Measurements from ENCODE around the gene MRPL20.
"Not testable (repeated sequence)": the region's sequence is repeated elsewhere in the genome, so short reads cannot be mapped to it uniquely, and the experiment has no call there.

The MRPL20 gene

DNA sequence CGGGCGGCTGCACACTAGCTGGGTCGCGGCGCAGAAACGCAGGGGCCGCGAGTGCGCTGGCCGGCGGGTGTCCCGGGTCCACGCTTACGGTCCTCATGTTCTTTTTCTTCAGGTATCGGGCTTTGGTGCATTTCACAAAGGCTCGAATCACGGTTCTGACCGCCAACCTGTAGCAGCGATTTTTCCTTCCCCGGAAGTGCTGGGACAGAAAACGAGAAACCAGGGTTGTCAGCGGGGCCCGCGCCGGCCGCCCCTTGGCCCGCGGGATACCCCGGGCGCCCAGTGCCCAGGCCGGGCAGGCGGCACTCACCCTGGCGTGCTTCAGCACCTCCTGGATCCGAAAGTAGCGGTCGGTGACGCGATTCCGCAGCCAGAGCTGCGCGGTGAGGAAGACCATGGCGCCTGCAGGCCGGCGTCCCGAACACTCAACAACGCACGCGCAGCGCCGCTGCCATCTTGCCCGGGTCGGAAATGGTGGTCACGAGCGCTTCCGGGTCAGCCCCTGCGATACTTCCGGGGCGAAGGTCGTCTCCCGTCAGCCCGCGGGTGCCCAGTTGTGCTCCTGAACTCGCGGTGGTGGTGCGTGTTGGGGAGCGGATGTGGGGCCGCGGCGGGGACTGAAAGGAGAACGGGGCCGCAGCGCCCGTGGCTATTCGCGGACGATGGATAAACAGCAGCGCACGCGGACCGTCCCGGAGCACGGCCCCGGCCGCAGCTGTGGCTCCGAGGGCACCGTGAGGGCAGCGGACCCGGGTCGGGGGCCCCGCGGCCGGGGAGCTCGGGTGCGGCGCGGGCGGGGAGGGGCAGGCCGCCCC is at the start of gene MRPL20:
TSS of gene MRPL20 (minus strand) at position 473 of the 815 bp plus-strand sequence. CDS start at position 397, 76 bp downstream.
- peak; percentile 98 for DNase-seq (ENCODE audit: low spot score)

DNA sequence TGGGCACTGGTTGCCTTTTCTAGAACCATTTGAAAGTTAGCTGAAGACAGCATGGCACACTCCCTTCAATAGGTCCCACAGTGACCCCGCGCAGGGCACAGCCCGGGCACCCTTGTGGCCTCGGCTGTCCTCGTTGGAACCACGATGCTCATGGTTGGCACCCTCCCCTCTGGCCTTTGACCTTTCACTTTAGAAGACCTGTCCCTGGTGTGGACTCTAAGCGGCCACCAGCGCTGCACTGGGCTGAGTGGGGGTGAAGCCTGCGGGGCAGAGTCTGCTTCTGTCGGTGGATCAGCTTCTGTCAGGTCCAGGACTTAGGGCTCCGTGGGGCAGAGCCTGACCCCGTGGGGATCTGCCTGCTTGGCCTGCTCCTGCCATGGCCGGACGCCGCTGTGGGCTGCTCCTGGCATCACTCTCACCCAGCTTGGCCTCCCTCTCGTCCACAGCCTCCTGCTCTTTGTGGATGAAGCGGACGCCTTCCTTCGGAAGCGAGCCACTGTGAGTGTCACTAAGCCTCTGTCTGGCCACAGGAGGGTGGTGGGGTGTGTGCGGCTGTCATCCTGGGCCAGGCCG is 49.7 kb upstream of the MRPL20 start:
- peak; percentile 2 for DNase-seq (ENCODE audit: low spot score)

DNA sequence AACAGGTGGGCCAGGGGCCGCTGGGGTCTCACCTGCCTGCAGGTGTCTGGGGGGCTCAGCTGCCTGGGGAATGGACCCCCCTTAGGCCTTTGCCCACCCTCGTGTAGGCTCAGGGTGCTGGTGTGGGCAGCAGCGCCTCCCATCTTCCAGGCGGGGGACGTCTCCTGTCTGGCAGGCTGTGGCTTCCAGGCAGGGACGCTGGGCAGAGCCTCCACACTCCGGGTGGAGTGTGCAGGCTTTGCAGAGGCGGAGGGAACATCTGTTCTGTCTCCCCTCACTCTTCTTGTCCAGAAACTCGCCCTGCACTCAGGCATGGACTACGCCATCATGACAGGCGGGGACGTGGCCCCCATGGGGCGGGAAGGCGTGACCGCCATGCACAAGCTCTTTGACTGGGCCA is 48.8 kb upstream of the MRPL20 start:
- DNase-seq (ENCODE audit: low spot score) = not testable (repeated sequence)

DNA sequence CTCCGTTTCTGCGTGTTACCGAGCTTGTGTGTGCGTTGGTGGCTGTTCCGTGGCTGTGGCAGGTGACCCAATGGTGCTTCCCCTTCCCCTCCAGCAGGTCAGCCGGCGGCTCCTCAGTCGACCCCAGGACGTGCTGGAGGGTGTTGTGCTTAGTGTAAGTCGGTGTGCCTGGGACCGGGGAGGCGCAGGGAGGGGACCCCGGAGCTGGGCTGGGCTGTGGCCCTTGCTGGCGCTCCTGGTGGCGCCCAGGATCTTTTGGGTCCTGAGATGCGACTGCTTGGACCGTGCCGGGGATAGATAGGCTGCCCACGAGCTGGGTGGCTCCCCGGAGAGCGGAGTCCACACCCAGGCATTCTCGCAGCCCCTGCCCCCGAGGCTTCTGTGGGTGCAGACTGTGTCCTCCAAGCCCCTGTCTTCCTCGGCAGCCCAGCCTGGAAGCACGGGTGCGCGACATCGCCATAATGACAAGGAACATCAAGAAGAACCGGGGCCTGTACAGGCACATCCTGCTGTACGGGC is 48.3 kb upstream of the MRPL20 start:
- DNase-seq (ENCODE audit: low spot score) = no peak

DNA sequence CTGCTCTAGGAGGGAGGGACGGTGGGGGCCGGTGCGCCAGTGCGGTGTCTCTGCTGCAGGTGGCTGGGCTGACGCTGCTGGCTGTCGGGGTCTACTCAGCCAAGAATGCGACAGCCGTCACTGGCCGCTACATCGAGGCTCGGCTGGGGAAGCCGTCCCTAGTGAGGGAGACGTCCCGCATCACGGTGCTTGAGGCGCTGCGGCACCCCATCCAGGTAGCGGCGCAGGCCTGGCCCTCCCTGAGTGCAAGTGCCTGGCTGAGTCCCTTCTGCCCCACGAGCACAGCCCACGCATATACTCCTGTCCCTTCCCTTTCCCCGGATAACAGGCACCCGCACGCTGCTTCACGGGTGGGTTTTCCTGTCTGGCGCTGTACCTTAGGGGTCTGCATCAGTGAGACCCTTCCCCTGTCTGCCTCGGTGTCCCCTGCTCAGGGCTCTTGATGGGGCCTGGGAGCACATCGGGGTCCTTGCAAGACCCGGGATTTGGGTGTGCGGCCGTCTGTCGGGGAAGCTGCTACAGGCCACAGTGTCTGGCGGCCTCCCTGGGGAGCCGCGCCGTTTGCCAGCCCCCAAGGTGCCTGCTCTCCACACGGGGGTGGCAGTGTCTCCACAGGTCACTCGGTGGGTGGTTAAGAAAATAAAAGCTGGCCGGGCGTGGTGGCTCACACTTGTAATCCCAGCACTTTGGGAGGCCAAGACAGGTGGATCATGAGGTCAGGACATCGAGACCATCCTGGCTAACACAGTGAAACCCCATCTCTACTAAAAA is 47.4 kb upstream of the MRPL20 start:
- DNase-seq (ENCODE audit: low spot score) = not testable (repeated sequence)

DNA sequence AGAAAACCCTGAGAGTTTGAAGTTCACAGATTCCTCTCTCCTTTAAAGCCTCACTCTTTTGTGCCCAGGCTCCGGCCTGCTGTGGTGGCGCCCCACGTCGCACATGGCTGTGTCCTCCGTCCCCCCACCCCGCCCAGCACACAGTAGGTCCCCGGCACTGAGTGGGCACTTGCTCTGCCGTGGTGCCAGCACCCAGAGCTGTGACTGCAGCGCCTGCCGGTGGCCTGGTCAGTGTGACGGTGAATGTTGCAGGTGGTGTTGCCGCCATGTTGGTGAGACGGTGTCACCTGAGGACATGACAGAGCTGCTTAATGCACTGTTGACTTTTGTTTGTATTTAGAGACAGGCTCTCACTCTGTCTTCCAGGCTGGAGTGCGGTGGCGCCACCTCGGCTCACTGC is 45.8 kb upstream of the MRPL20 start:
- DNase-seq (ENCODE audit: low spot score) = no peak

DNA sequence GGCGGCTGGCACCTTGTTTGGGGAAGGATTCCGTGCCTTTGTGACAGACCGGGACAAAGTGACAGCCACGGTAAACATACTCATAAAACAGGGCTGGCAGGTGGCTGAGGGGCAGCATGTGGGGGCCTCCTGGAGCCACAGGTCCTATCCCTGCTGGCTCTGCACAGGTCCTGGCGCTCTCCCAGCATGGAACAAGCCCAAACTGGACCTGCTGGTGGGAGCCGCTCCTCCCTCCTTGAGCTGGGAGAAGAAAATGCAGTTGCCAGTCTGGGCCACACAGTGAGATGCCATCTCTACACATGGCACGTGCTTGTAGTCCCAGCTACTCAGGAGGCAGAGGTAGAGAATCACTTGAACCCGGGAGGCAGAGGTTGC is 45.3 kb upstream of the MRPL20 start:
- not testable (repeated sequence) for DNase-seq (ENCODE audit: low spot score)

DNA sequence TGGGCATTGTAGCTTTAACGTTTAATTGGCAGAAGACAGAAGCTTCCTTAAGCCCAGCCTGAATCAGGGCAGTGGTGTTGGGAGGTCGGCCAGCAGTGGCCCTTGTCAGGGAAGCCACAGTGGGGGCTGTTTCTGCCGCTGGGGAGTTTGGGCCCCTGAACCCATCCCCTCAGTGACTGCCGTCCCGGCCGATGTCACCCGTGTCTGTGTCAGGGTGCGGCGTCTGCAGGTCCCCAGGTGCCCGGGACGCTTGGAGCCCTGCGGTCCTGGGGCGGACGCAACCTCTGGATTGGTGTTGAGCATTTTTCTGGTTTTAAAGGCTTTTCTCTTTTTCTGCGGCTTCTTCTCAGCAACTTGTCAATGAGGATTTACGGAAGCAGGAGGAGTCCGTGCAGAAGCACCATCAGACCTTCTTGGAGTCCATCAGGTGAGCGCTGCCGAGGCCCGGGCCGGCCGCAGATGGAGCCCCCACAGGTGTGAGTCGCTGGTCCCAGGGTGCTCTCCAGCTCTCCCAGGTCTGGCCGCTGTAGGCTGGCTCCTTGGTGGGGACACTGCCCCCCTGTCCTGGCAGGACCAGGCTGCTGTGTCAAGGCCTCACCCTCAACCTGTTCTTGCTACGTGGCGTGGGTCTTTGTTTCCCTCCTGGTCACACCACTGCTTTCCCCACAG is 44.7 kb upstream of the MRPL20 start:
- peak; percentile 5 for DNase-seq (ENCODE audit: low spot score)

DNA sequence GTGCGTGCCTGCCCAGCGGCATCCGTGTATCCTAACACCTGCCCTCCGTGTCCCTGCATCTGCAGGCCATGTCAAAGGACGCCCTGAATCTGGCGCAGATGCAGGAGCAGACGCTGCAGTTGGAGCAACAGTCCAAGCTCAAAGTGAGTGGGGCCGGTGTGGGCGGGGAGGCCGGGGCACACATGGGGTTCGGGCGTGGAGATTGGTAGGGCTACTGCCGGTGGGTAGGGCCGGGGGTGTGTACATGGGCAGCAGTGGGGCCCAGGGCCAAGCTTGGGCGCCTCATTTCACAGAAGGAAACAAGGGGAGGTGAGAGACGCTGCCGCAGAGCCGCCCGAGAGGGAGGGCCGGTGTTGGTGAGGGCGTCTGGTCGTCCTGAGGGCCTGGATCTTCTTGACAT is 43.5 kb upstream of the MRPL20 start:
- not testable (repeated sequence) for DNase-seq (ENCODE audit: low spot score)

DNA sequence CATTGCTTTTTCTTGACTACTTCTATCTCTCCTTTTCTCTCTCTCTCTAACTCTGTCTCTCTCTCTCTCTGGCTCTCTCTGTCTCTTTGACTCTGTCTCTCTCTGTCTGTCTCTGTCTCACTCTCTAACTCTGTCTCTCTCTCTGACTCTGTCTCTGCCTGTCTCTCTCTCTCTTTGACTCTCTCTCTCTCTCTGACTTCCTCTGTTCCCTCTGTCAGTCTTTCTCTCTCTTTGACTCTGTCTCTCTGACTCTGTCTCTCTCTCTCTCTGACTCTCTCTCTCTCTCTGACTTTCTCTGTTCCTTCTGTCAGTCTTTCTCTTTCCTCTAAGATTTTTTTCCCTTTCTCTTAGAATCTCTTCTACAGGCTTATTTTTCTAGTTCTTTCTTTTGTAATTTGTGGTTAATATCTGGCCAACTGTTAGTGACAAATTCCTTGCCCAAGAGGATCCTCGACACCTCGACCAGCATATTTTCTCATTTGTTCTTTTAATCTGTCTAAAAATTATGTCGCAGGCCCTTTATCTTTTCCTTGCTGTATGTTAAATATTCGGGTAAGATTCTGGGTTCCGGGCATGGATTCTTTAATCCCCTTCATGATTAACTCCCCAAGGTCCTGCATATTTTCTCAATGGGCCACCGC is 42.1 kb upstream of the MRPL20 start, which contains the start of gene ATAD3C:
TSS of gene ATAD3C (plus strand) at position 591 of the 641 bp plus-strand sequence. CDS start 995 bp downstream, outside the sequence.
- no peak for DNase-seq (ENCODE audit: low spot score)

DNA sequence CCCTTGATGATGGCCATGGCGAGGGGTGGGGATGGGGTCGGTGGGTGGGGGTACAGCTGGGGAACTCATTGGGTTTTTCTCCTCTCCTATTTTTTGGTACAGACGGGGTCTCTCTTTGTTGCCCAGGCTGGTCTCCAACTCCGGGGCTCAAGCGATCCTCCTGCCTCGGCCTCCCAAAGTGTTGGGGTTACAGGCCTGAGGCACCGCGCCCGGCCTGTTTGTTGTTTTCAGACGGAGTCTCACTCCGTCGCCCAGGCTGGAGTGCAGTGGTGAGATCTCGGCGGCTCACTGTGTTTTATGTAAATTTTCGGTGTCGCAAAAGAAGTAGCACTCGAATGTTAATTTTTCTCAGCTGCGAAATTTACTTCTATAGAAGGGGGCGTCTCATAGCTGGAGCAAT is 39.5 kb upstream of the MRPL20 start:
- not testable (repeated sequence) for DNase-seq (ENCODE audit: low spot score)

DNA sequence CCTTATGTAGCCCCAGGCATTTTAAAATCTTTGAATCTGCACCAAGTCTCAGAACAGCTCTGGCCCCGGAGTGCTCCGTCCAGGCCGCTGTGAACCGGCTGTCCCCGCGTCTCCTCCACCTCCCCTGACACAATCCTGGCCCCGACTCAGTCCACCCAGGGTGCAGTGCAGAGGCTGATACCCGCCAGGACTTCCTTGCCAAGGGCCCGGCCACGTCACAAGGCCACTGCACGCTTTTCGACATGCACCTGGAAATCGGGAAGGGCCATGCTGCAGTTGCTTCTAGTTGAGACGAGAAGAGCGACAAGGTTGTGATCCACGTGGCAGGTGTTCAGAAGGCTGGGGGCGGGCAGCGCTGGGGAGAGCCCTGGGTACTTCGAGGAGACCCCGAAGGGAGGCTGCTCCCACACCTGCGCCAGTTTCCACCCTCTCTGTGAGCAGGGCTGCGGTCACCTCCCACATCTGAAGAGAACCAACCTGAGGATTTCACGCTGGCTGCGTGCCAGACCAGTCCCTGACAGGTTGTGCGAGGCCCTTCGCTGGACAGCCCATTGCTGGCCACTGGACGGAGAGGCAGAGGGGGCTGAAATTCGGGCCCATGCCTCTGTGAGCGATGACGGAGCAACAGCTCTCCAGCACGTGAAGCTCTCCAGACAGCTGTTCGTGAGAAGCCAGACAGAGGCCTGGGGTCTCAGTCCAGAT is 35.1 kb upstream of the MRPL20 start:
- DNase-seq (ENCODE audit: low spot score) = no peak

DNA sequence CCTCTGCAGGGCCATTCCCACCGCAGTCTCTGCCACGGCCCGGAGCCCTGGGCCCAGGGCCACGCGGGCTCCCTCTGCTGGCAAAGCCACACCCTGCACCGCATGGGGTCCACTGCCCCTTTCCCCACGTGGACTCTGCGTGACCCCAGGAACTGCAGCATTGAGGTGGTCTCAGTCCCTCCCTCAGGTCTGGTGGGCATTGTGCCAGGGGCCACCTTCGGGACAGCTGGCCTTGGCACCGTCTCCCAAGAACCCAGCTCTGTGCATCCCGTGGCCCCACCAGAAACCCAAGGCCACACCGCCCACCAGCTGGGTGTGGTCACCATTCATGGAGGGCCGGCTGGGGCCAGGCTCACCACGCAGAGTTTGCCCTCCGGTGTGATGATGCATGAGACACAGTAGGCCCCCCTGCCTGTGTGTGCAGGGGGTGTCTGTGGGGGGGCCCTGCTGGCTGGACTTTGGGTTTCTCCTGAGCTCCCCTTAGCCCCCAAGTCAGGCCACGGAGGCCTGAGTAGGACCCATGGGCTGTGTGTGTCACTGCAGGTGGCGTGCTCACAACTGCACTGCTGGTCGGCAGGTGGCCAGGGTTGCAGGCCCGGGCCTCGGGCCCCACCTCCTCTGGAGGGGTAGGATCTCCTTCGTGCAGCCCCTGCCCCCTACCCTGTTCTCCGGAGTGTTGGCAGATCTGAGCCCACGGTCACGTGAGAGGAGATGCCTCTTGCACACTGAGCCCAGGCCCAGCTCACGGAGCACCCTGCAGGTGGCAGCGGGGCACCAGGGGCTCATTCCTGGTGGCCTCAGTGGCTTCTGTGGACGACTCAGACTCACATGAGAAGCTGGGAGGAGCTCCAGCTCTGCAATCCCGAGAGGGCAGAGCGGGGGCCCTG is 34.2 kb upstream of the MRPL20 start:
- peak; percentile 90 for DNase-seq (ENCODE audit: low spot score)

DNA sequence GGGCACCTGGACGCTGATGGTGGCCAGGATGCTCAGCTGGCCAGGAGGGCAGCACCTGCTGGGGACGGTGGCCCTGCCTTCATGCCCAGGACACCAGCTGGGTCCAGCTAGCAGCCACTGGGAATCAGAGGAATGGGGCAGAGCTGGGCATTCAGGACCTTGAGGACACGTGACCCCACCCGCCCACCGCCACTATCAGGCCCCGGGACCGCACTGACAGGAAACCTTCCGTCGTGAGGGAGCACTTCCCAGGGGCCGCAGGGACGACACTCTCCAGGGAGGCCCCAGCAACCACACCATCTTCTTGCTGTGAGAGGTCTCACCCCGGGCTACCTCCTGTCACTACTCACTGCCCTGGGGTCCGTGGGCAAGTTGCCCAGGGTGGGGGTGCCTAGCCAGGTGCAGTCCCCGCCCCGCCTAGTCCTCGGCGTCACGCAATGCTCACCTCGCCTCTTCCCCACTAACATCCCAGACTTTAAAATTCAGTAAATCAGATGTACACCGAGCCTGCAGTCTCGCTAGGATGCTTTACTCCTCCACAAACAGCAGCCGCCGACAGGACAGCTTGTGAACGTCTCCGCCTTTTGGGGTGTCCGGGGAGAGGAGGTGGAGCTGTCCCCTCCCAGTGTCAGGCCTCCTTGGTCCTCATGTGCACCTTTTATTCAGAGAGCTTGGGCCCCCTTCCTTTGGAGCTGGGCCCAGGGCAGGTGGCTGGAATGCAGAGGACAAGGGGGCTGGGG is 33.3 kb upstream of the MRPL20 start:
- no peak for DNase-seq (ENCODE audit: low spot score)

DNA sequence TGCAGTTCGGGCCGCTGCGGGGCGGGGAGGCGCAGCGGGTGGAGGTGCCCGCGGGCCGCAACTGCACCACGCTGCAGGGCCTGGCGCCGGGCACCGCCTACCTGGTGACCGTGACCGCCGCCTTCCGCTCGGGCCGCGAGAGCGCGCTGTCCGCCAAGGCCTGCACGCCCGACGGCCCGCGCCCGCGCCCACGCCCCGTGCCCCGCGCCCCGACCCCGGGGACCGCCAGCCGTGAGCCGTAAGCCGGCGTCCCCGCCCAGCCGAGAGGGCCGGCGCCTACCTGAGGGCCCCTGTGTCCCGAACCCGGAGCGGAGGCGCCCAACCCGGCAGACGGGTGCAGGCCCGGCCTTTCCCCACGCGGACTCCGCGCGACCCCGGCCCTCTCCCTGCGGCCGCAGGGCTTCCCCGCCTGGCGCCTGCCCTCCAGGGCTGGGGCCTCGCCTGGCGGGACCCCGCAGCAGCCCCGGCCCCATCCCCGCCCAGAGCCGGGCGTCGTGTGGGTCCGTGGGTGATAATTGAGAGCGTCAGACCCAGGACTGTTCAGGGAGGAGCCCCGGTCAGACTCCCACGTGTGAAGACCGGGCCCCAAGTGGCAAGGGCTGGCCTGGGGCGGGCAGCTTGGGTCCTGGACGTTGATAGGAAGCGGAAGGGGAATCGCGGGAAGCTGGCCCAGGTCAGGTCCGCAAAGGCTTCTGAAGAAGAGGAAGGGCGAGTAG is 32.6 kb upstream of the MRPL20 start:
- DNase-seq (ENCODE audit: low spot score) = no peak

DNA sequence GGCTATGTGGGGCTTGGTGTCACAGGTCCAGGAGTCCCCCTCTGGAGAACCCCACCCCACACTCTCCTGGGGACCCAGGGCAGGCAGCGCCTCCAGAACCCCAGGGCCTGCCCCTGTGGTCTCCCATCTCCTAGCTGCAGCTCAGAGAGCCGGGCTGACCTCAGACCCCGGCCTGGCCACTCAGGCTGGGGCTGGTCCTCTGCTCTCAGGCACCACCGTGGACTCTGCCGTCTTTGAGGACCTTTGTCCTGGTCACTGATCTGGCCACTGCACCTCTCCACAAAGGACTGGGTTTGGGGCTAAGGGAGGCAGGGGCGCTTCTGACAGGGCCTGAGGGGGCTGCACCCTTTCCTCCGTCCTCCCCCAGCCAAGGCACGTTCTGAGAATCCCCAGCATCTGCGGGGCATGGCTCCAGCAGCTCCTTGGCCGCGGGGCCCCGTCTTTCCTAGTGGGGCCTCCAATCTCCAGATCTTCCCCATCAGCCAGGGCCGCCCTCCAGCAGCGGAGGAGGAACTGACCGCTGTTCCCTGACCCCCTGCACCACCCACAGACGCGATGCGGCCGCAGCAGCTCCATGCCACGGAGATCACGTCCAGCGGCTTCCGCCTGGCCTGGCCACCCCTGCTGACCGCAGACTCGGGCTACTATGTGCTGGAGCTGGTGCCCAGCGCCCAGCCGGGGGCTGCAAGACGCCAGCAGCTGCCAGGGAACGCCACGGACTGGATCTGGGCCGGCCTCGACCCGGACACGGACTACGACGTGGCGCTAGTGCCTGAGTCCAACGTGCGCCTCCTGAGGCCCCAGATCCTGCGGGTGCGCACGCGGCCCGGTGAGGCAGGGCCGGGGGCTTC is 31.7 kb upstream of the MRPL20 start:
- no peak for DNase-seq (ENCODE audit: low spot score)

DNA sequence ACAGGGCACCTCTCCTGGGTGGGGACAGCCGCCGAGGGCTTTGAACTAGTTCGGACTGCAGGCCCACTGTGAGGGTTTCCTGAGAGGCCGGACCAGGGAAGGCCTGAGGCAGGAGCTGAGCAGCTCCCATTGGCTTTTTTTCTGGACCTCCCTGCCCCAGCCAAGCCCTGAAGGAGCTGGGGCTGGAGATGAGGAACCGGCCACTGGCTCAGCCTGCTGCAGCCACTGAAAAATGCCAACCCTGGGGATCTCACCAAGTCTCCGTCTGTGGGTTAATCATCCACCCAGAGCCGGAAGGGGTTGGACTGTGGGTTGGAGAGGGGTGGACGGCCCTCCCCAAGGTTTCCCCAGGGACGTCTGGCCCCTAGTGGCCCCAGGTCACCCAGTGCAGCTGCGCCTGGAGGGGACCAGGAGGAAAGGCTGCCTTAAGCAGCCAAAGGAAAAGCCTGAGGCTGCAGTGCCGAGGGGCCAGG is 30.8 kb upstream of the MRPL20 start:
- DNase-seq (ENCODE audit: low spot score) = no peak

Measured in AG20443 (cell line).